Right ventricle myocardium superior (tissue), 1 donor: ENCODE measurements around the gene NPHP4. TPM values are rescaled to one million over a fixed set of nuclear protein-coding genes. Genes with fewer than 3 reads are reported as not detected.

ENCODE experiments used
- ATAC-seq: fragments of 200-7000 bp; cut with Tn5 transposase; one replicate; pipeline ENCODE4 v1.9.1; 2020; ENCODE audit warnings: mild to moderate bottlenecking; ENCODE audit not compliant: poor library complexity
- DNase-seq: peaks from one replicate; pipeline ENCODE4 v3.0.0-alpha.2; 2020
- intact Hi-C: fragments of 100-400 bp; cut with DNase I; formaldehyde crosslinking; loops from one replicate; pipeline ENCODE4 v1.11.2; 2022
- total RNA-seq: library from RNA; stranded (reverse); fragmentation: NEBNext Ultra II Directional; extraction: Animal tissue kit (Norgen Biotek cat#: 25700); gene quantifications from one replicate; pipeline ENCODE4 v1.2.1, GENCODE V29; 2021
- donor health status: DM: no; HTN: yes; CAD: no; lungs with severe emphysema.

NPHP4 gene
- total RNA-seq, 1 donor from 2014 or later, result 4.3 TPM

GRCh38 chr1:6008084-6008415 lies 15.8 kb upstream of the NPHP4 start:
- DNase-seq (peak; percentile 27), ATAC-seq (no peak)
- intact Hi-C loops, result no loop called here

GRCh38 chr1:6007318-6008083 lies 15.3 kb upstream of the NPHP4 start:
- intact Hi-C loops, result no loop called here
- ATAC-seq (no peak), DNase-seq (peak; percentile 20)

- intact Hi-C loops, result no loop called here
- ATAC-seq (peak; percentile 47), DNase-seq (peak; percentile 76)
Observed at GRCh38 chr1:6006882-6007281, 14.7 kb upstream of the NPHP4 start.

GRCh38 chr1:6005276-6005917 lies 13.2 kb upstream of the NPHP4 start:
- intact Hi-C loops, result no loop called here
- peak; percentile 23 for DNase-seq
- no peak for ATAC-seq

- DNase-seq (peak; percentile 4), ATAC-seq (no peak)
- intact Hi-C loops, result no loop called here
Observed at GRCh38 chr1:6004412-6005123, 12.3 kb upstream of the NPHP4 start.

- no peak for ATAC-seq
- intact Hi-C loops, result no loop called here
- peak; percentile 22 for DNase-seq
Observed at GRCh38 chr1:6003568-6004411, 11.6 kb upstream of the NPHP4 start.

GRCh38 chr1:6002714-6003501 lies 10.7 kb upstream of the NPHP4 start:
- DNase-seq, result peak; percentile 76
- intact Hi-C loops, result no loop called here
- ATAC-seq, result peak; percentile 81

- intact Hi-C loops, result no loop called here
- peak; percentile 57 for ATAC-seq
- DNase-seq, result peak; percentile 72
Observed at GRCh38 chr1:6001992-6002576, 9.9 kb upstream of the NPHP4 start.

- peak; percentile 32 for DNase-seq
- intact Hi-C loops, result no loop called here
- ATAC-seq, result no peak
Observed at GRCh38 chr1:6000444-6001288, 8.4 kb upstream of the NPHP4 start.

GRCh38 chr1:5999711-6000443 lies 7.7 kb upstream of the NPHP4 start:
- intact Hi-C loops, result no loop called here
- DNase-seq, result peak; percentile 39
- no peak for ATAC-seq

GRCh38 chr1:5998906-5999301 lies 6.7 kb upstream of the NPHP4 start:
- ATAC-seq, result no peak
- DNase-seq, result peak; percentile 22
- intact Hi-C loops, result no loop called here

GRCh38 chr1:5998051-5998905 lies 6.1 kb upstream of the NPHP4 start:
- DNase-seq (peak; percentile 34), ATAC-seq (no peak)
- intact Hi-C loops, result no loop called here

GRCh38 chr1:5997316-5997715 lies 5.1 kb upstream of the NPHP4 start:
- ATAC-seq (no peak), DNase-seq (no peak)
- intact Hi-C loops, result no loop called here

- peak; percentile 3 for DNase-seq
- intact Hi-C loops, result no loop called here
- no peak for ATAC-seq
Observed at GRCh38 chr1:5996641-5997270, 4.5 kb upstream of the NPHP4 start.
